ENCODE results near the gene TNPO3. TPM values are rescaled to one million over a fixed set of nuclear protein-coding genes. Genes with fewer than 3 reads are reported as not detected.
A peak's percentile ranks its signal among the peaks of the same experiment; 100 is the strongest.

Gene TNPO3
- total RNA-seq, 2 experiments from 2014 or later, result 17.1 to 18.7 TPM

DNA sequence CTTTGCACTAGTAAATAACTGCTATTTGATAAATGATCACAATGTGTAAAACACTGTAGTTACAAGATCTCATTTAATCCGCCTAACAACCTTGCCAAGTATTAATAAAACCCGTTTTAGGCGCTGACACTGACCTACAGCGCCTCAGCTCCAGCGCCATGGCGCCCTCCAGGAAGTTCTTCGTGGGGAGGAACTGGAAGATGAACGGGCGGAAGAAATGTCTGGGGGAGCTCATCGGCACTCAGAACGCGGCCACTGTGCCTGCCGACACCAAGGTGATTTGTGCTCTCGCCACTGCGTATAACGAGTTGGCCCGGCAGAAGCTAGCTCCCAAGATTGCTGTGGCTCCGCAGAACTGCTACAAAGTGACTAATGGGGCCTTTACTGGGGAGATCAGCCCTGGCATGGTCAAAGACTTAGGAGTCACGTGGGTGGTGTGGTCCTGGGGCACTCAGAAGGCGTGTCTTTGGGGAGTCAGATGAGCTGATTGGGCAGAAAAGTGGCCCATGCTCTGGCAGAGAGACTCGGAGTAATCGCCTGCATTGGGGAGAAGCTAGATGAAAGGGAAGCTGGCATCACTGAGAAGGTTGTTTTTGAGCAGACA lies 1.1 kb upstream of the TNPO3 start:
- intact Hi-C loops (cut with DNase I, micrococcal nuclease), result loop anchor here (5.0 to 10.0 kb wide), 8 partner anchors 166 to 1469 kb away; partner anchors contain the start of genes ARF5 (in 1 of the 2), GCC1 (in 1 of the 2), KLHDC10 (in 1 of the 2) and NRF1 (in 1 of the 2)
- TF ChIP-seq, protein P1, sequence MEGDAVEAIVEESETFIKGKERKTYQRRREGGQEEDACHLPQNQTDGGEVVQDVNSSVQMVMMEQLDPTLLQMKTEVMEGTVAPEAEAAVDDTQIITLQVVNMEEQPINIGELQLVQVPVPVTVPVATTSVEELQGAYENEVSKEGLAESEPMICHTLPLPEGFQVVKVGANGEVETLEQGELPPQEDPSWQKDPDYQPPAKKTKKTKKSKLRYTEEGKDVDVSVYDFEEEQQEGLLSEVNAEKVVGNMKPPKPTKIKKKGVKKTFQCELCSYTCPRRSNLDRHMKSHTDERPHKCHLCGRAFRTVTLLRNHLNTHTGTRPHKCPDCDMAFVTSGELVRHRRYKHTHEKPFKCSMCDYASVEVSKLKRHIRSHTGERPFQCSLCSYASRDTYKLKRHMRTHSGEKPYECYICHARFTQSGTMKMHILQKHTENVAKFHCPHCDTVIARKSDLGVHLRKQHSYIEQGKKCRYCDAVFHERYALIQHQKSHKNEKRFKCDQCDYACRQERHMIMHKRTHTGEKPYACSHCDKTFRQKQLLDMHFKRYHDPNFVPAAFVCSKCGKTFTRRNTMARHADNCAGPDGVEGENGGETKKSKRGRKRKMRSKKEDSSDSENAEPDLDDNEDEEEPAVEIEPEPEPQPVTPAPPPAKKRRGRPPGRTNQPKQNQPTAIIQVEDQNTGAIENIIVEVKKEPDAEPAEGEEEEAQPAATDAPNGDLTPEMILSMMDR (IDR thresholded peaks at IDR 0.05), result no peak

DNA sequence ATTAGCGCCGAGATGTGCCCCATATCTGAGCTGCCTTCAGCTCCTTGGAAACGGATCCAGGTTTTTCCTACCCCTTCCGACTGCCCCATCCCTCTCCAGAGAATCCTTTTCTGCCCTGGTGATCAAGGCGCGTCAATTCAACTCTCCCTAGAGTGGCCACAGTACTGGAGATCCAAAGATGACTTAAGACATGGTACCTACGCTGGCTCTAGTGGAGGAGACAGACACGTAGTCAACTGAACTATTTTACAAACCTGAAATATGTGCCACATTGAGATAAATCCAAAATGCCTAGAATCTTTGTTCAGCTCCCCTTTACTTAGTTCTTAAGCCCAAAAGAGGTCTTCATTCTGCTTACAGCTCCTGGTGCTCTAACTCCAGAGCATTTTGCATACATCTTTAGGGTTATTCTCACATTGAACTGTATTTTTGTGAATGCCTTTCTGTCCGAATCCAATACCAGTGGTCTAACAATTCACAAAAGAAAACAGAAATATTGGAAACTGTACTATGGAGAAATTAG lies 444 bp upstream of the TNPO3 start:
- peak overlapping the region; percentile 88 for H3K4me3 ChIP-seq (ENCODE audit: low read length)
- H3K27me3 ChIP-seq (ENCODE audit: control insufficient read depth in 1 of 2, insufficient read depth in 2 of 2, low read length in 2 of 2), result peaks cover 0 to 7% of the 10 kb centered on the region in 2 experiments
- no peaks in the 10 kb centered on the region for H3K36me3 ChIP-seq (ENCODE audit: insufficient read depth, low read length)
- POLR2A ChIA-PET, result interaction anchor here (1.0 to 1.9 kb wide), 7 partner anchors 11 to 316 kb away, joined by 3 to 9 read pairs (median 4); partner anchors contain the start of gene CALU
- H3K27ac Mint-ChIP-seq, result peak overlapping the region; percentile 96
- H3K9me3 ChIP-seq (ENCODE audit: control insufficient read depth in 1 of 2, insufficient read depth in 1 of 2, low read length in 2 of 2), result no peaks in the 10 kb centered on the region
- peaks cover 25% of the 10 kb centered on the region for H3K4me1 ChIP-seq (ENCODE audit: insufficient read depth, low read length)
- peaks cover 29% of the 10 kb centered on the region for H3K36me3 Mint-ChIP-seq (ENCODE audit: low read depth)
- ATAC-seq (ENCODE audit: poor library complexity) (peak; percentile 2), DNase-seq (no peak)
- H3K9me3 Mint-ChIP-seq, result no peaks in the 10 kb centered on the region
- peak overlapping the region; percentile 99 for H3K4me3 Mint-ChIP-seq
- TF ChIP-seq, protein P1 (IDR thresholded peaks at IDR 0.05), result no peak
- CTCF ChIA-PET, result interaction anchor here (1.2 to 1.4 kb wide), 3 partner anchors 36 to 712 kb away, joined by 3 to 6 read pairs (median 5); partner anchors contain the start of gene RBM28
- peak overlapping the region; percentile 91 to 98 for H3K27ac ChIP-seq (ENCODE audit: low read depth in 1 of 2, low read length in 2 of 2)
- H3K4me1 Mint-ChIP-seq (ENCODE audit: low read depth), result peaks cover 46% of the 10 kb centered on the region
- intact Hi-C loops (cut with DNase I, micrococcal nuclease), result loop anchor here (5.0 to 10.0 kb wide), 8 partner anchors 167 to 1468 kb away; partner anchors contain the start of genes ARF5 (in 1 of the 2), GCC1 (in 1 of the 2), KLHDC10 (in 1 of the 2) and NRF1 (in 1 of the 2)
- H3K27me3 Mint-ChIP-seq, result no peaks in the 10 kb centered on the region

More for the DNA sequence above, 1.1 kb upstream of the TNPO3 start:
- peak overlapping the region; percentile 96 for H3K27ac Mint-ChIP-seq
- H3K36me3 Mint-ChIP-seq (ENCODE audit: low read depth), result peaks cover 24% of the 10 kb centered on the region
- H3K27me3 Mint-ChIP-seq, result no peaks in the 10 kb centered on the region
- no peaks in the 10 kb centered on the region for H3K9me3 Mint-ChIP-seq
- DNase-seq (peak in 1 of 14 experiments; percentile 25), ATAC-seq (ENCODE audit: poor library complexity) (no peak)
- no peaks in the 10 kb centered on the region for H3K36me3 ChIP-seq (ENCODE audit: insufficient read depth, low read length)
- H3K4me1 Mint-ChIP-seq (ENCODE audit: low read depth), result peaks cover 41% of the 10 kb centered on the region
- peak overlapping the region; percentile 99 for H3K4me3 Mint-ChIP-seq
- H3K4me1 ChIP-seq (ENCODE audit: insufficient read depth, low read length), result peaks cover 22% of the 10 kb centered on the region
- ChIA-PET POLR2A (interaction anchor here (1.3 to 1.7 kb wide), 2 partner anchors 21 to 27 kb away, joined by 3 to 4 read pairs; no protein-coding TSS in a partner anchor), CTCF (interaction anchor here (1.3 to 1.4 kb wide), 2 partner anchors 13 to 35 kb away, joined by 3 to 5 read pairs; no protein-coding TSS in a partner anchor)
- no peak overlapping the region for H3K4me3 ChIP-seq (ENCODE audit: low read length)
- H3K27ac ChIP-seq (ENCODE audit: low read depth in 1 of 2, low read length in 2 of 2), result no peak overlapping the region
- no peaks in the 10 kb centered on the region for H3K9me3 ChIP-seq (ENCODE audit: control insufficient read depth in 1 of 2, insufficient read depth in 1 of 2, low read length in 2 of 2)
- peaks cover 0 to 7% of the 10 kb centered on the region in 2 experiments for H3K27me3 ChIP-seq (ENCODE audit: control insufficient read depth in 1 of 2, insufficient read depth in 2 of 2, low read length in 2 of 2)

DNA sequence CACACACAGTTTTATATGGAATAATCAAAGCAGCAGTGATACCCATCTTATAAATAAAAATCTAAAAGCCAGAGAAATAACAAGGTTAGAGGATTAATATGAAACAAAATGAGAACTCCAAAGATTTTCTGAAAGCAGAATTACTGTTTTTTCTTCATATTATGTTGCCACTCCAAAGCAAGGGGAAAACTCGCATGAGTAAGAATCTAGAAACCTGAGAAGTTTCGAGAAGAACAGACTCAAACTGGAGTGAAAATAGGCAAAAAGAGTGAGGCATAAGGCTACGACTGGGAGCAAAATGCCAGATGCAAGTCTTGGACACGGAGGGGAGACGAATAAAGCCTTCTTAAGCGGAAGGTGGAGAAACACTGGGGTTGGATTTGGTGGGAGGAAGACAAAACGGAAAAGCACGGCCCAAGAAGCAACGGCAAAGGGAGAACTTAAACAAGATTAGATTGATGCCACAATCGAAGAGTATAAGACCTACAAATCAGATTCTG lies 923 bp downstream of the TNPO3 start:
- DNase-seq, result no peak
- TF ChIP-seq, protein P1 (IDR thresholded peaks at IDR 0.05), result no peak

More for the DNA sequence above, 923 bp downstream of the TNPO3 start:
- Mint-ChIP-seq H3K4me3 (peak overlapping the region; percentile 99), H3K27me3 (no peaks in the 10 kb centered on the region), H3K9me3 (no peaks in the 10 kb centered on the region), H3K36me3 (ENCODE audit: low read depth) (peaks cover 37% of the 10 kb centered on the region), H3K27ac (peak overlapping the region; percentile 96), H3K4me1 (ENCODE audit: low read depth) (peaks cover 56% of the 10 kb centered on the region)
- CTCF ChIA-PET, result interaction anchor here (1.2 to 1.4 kb wide), 2 partner anchors 12 to 38 kb away, joined by 3 to 6 read pairs; no protein-coding TSS in a partner anchor
- POLR2A ChIA-PET, result interaction anchor here (0.8 to 1.9 kb wide), 8 partner anchors 11 to 315 kb away, joined by 3 to 9 read pairs (median 3); partner anchors contain the start of gene CALU
- ATAC-seq (ENCODE audit: poor library complexity), result no peak
- H3K4me1 ChIP-seq (ENCODE audit: insufficient read depth, low read length), result peaks cover 25% of the 10 kb centered on the region
- intact Hi-C loops (cut with DNase I, micrococcal nuclease), result loop anchor here (5.0 to 10.0 kb wide), 5 partner anchors 38 to 1399 kb away; partner anchors contain the start of genes RBM28 (in 1 of the 2), SND1 (in 1 of the 2) and ZC3HC1 (in 1 of the 2)
- H3K4me3 ChIP-seq (ENCODE audit: low read length), result peak overlapping the region; percentile 88
- no peaks in the 10 kb centered on the region for H3K27me3 ChIP-seq (ENCODE audit: control insufficient read depth in 1 of 2, insufficient read depth in 2 of 2, low read length in 2 of 2)
- peak overlapping the region; percentile 91 to 98 for H3K27ac ChIP-seq (ENCODE audit: low read depth in 1 of 2, low read length in 2 of 2)
- no peaks in the 10 kb centered on the region for H3K9me3 ChIP-seq (ENCODE audit: control insufficient read depth in 1 of 2, insufficient read depth in 1 of 2, low read length in 2 of 2)
- H3K36me3 ChIP-seq (ENCODE audit: insufficient read depth, low read length), result peaks cover 7% of the 10 kb centered on the region

Data from CD4-positive, alpha-beta T cell (primary cell).